ENCODE results near the gene GLT1D1.

DNA sequence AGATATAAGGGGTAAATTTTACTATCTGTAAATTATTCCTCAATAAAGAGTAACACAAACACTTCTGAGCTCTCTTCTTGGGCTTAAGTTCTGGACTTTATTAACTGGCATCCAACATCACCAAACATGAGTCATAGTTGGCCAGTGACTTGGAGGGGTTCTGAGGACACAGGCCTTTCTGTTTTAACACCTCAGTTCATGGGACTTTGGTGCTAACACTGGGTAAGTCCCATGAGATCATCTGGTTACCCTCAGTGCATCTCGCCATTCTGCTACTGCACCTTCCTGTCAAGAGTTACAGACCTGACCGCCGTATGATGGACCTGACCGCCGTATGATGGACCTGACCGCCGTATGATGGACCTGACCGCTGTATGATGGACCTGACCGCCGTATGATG is 39.4 kb upstream of the GLT1D1 start:
- TF ChIP-seq, protein P1, sequence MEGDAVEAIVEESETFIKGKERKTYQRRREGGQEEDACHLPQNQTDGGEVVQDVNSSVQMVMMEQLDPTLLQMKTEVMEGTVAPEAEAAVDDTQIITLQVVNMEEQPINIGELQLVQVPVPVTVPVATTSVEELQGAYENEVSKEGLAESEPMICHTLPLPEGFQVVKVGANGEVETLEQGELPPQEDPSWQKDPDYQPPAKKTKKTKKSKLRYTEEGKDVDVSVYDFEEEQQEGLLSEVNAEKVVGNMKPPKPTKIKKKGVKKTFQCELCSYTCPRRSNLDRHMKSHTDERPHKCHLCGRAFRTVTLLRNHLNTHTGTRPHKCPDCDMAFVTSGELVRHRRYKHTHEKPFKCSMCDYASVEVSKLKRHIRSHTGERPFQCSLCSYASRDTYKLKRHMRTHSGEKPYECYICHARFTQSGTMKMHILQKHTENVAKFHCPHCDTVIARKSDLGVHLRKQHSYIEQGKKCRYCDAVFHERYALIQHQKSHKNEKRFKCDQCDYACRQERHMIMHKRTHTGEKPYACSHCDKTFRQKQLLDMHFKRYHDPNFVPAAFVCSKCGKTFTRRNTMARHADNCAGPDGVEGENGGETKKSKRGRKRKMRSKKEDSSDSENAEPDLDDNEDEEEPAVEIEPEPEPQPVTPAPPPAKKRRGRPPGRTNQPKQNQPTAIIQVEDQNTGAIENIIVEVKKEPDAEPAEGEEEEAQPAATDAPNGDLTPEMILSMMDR (IDR thresholded peaks at IDR 0.05): no peak
- no peak for TF ChIP-seq ZFX (IDR thresholded peaks at IDR 0.05; ENCODE audit: borderline replicate concordance)
